NAMALWA (cell line): ENCODE measurements around the gene COL18A1.
A peak's percentile ranks its signal among the peaks of the same experiment; 100 is the strongest.

Experiments
- DNase-seq: peaks from one replicate; pipeline ENCODE4 v3.0.0-alpha.2; 2015; ENCODE audit warnings: low spot score

COL18A1 gene

DNA sequence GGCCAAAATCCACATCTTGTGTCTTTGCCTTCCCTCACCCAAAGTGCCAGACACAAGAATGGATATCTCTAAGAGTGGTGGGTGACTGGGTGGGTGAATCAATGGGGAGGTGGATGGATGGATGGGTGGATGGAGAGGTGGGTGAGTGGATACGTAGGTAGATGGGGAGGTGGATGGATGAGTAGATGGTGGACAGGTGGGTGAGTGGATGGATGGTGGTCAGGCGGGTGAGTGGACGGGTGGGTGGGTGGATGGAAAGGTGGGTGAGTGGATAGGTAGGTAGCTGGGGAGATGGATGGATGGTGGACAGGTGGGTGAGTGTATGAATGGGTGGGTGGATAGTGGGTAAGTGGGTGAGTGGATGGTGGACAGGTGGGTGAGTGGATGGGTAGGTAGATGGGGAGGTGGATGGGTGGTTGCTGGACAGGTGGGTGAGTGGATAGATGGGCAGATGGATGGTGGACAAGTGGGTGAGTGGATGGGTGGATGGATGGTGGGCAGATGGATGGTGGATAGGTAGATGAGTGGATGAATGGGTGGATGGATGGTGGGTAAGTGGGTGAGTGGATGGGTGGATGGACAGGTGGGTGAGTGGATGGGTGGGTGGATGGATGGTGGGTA, 103.0 kb downstream of the COL18A1 start:
- DNase-seq, result no peak

DNA sequence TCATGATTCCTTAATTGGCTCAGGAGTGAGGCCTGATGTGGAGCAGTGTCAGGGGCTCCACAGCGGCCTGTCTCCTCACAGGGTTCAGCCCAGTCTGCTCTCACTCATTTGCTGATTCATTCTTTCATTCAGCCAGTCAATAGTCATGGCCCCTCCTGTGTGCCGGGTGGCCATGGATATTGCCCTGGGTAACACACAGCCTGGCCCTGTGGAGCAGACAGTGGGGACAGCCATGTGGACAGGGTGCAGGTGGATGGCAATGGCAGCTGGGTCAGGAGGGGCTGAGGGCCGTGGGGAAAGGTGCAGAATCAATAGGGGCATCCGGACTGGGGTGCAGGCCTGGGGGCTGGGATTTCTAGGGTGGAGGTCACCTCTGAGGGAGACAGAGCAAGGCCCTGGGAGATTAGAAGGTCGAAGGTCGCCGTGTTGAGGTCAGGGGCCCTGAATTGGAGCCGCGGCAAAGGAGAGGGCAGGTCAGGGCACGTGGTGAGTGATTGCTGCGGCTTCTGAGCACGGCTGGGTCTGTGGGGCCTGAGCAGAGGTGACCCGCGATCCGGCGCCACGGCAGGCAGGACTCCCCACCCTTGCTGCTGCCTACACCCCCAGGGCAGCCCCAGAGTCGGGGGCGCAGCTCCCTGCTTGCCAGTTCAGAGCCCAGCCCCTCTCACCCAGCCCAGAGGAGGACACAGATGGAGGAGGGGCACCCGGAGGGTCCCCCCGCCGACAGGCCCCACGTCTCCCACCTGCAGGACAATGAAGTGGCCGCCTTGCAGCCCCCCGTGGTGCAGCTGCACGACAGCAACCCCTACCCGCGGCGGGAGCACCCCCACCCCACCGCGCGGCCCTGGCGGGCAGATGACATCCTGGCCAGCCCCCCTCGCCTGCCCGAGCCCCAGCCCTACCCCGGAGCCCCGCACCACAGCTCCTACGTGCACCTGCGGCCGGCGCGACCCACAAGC, 103.9 kb downstream of the COL18A1 start:
- no peak for DNase-seq

DNA sequence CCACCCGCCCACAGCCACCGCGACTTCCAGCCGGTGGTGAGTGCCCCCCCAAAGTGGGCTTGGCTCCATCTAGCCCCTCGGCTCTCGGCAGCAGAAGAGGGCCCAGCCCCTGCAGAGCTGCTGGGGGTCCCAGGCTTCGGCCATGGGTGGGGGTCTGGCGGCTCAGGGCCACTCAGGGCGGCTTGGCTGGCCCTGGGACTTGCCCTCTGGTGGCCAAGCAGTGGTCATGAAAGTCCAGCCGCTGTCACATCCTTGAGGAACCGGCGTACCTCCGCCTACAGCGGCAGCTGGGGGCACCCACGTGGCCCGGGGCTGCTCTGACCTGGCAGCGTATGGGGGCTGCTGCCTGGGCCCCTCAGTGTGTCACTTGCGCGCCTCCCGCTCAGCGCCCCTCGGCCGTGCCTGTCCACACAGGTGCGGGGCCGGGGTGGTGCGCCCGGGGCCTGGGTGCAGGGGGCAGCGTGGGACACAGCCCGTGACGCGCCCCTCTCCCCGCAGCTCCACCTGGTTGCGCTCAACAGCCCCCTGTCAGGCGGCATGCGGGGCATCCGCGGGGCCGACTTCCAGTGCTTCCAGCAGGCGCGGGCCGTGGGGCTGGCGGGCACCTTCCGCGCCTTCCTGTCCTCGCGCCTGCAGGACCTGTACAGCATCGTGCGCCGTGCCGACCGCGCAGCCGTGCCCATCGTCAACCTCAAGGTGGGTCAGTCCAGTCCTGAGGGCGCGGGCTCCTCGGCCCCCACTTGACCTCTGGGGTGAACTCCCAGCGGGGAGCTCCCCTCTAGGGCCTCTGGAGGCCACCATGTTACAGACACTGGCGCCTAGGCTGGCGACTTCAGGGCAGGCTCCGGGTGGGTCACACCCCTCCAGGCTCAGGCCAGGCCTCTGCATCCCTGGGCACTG, 104.9 kb downstream of the COL18A1 start:
- DNase-seq, result no peak

- DNase-seq, result no peak
Observed at GRCh38 chr21:45510466-45510955, 105.5 kb downstream of the COL18A1 start.

GRCh38 chr21:45511007-45511406, 106.0 kb downstream of the COL18A1 start:
- DNase-seq, result no peak

- DNase-seq, result no peak
Observed at GRCh38 chr21:45511661-45512431, 106.9 kb downstream of the COL18A1 start.

GRCh38 chr21:45512626-45513002, 107.6 kb downstream of the COL18A1 start:
- no peak for DNase-seq

GRCh38 chr21:45513003-45513717, 108.2 kb downstream of the COL18A1 start:
- no peak for DNase-seq

- no peak for DNase-seq
Observed at GRCh38 chr21:45513741-45514310, 108.9 kb downstream of the COL18A1 start.

DNA sequence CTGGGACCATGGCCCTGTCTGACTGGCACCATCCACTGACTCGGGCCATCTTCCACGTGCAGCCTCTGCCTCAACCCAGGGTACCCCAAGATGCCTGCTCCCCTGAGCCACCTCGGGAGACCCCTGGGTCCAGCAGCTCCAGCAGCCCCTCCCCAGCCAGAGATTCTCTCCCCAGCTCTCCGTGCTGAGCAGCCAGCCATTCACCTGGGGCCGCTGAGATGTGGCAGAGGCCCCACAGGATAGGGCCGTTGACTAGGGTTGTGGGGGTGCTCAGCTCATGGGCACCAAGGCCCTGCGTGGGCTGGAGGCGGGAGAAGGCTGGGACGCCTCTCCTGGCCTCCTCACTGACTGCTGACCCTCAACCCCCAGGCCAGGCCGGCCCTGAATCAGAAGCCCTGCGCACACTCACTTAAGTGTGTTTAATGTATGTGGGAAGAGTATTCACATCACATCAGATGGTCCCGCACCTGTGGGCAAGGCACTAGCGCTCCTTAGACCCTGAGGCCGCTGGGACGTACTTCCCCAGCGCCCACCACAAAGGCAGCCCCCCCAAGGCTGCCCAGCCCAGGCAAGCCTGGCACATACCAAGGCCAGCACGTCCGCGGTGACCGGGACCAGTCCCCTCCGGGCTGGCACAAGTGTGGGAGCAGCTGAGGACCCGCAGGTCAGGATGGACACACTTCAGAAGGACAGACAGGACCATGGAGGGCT, 109.5 kb downstream of the COL18A1 start:
- no peak for DNase-seq

DNA sequence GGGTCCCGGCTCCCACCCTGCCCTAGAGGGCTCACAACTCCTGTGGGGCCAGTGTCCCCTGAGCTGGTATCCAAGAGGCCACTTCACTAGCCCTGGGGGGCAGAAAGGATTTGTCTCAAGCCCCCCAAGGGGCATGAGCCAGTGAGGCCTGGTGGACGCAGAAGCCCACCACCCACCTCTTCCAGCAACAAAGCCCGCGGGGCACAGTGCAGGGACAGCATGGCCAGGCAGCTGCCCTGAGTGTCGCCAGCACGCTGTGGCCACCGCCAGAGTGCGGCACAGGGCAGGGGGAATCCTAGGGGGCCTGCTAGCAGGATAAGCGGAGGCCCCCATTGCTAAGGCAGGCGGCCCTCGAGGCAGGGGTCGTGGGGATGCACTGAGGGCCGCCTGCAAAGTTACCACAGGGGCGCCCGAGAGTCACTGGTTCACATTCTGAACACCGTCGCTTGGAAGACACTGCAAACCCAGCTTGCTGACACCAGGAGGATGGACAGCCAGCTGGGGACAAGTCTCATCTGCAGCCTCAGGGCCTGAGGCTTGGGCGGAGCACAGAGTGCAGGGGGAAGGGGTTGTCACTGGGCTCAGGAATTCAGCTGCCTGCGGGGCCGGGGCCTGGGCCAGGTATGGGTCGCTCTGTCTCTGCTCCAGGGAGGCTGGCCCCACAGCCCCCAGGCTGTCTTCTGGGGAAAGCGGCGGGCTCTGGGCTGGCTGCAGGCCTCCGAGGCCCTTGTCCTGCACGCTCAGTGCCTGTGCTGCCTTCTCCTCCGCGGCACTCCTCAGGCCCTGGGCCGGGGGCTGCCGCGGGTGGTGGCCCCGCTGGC, 110.5 kb downstream of the COL18A1 start:
- DNase-seq, result no peak

DNA sequence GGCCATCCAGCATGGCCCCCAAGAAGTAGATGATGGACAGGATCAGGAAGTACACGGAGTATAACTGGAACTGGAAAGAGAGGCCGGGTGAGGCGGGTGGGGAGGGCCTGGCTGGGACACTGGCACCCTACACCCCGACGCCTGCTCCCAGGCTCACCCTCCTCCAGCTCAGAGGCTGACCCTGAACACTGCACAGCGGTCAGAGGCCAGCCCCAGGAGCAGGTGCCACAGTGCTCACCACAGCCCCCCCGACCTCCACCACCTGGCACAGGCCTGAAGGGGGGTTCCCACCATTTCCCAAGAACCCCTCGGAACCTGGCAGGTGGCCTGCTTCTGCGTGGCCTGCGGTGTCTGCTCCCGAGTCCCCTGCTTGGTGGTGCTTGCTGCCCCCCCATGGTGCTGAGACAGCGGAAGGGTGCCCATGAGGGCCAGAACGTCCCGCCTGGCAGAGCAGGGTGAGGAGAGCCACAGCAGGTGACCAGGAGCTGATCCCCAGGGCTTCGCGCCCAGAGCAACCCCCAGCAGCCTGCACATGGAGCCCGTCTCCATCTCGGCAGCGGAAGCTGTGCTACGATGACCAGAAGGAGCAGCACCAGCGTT, 111.2 kb downstream of the COL18A1 start:
- no peak for DNase-seq

DNA sequence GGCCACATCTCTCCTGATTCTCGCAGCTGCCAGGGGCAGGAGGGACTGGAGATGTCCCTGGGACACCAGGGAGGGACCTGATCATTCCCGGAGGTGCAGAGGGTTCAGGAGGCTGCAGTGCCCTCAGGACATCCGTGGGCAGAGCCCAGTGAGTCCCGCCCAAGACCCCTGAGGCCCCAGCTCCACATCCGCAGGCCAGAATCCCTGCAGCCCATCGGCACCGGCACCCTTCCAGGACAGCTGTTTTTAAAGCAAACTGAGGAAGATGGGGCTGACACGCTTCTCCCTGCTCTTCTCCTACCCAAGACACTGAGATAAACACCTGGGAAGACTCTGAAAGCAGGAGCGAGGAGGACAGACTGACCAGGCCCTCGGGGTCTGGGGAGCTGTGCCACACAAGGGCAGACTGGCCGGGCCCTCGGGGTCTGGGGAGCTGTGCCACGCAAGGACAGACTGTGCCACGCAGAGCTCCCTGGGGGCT, 111.7 kb downstream of the COL18A1 start:
- DNase-seq, result no peak

- peak; percentile 43 for DNase-seq
Observed at GRCh38 chr21:45517249-45518065, 112.5 kb downstream of the COL18A1 start.

DNA sequence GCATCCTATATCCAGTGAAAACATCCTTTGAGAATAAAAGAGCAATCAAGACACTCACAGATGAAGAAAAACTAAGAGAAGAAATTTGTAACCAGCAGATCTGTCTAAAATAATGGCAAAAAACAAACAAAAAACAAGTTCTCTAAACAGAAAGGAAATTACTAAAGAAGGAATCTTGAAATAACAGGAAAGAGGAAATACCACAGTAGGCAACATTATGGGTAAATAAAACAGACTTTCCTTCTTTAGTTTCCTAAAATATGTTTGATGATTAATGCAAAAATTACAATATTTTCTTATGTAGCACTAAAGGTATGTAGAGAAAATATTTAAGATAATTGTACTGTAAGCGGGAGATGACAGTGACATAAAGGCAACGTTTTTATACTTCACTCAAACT, 113.8 kb downstream of the COL18A1 start:
- no peak for DNase-seq

DNA sequence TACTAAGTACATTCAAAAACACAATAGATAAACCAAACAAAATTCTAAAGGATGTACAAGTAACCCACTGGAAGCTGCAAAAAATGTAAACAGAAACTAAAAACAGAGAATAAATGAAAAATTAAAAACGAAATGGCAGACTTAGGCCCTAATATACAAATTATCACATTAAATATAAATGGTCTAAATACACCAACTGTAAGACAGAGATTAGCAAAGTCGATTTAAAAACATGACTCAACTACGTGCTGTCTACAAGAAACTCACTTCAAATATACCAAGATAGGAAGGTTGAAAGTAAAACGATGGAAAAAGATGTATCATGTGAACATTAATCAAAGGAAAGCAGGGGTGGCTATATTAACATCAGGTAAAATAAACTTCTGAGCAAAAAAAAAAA, 114.2 kb downstream of the COL18A1 start:
- DNase-seq, result no peak

GRCh38 chr21:45521241-45521640, 116.3 kb downstream of the COL18A1 start:
- DNase-seq, result no peak
